SK-N-SH (cell line): Measurements from ENCODE around the gene FBXW9.

Source experiments
- EP300 ChIP-seq, 2 experiments: IDR thresholded peaks; 2 replicates each; pipeline versions ENCODE4 v1.4.0 to v1.6.1; 2012; ENCODE audit warnings: borderline replicate concordance in 1 of 2, low read depth in 1 of 2, low read length in 1 of 2
- SIN3A ChIP-seq: IDR thresholded peaks from 2 replicates; pipeline ENCODE4 v1.6.1; 2012; ENCODE audit warnings: low read depth, mild to moderate bottlenecking, low read length, moderate library complexity, borderline replicate concordance
- SMC3 ChIP-seq: IDR thresholded peaks from 2 replicates; pipeline ENCODE4 v1.6.1; 2012; ENCODE audit warnings: low read depth, low read length, improper control_type of control experiment
- TAF1 ChIP-seq: IDR thresholded peaks from 2 replicates; pipeline ENCODE4 v1.6.1; 2012; ENCODE audit warnings: low read depth, mild to moderate bottlenecking, low read length, moderate library complexity, borderline replicate concordance
- TF ChIP-seq, protein P1 (sequence below): fragments of 200-600 bp; sonication (generic); IDR thresholded peaks from 2 replicates; pipeline ENCODE4 v1.6.1; 2017; ENCODE audit warnings: antibody characterized with exemption, mild to moderate bottlenecking, moderate library complexity
- TF ChIP-seq, protein P2 (sequence below): IDR thresholded peaks from 2 replicates; pipeline ENCODE4 v1.4.0; 2012; ENCODE audit warnings: low read depth

DNA sequence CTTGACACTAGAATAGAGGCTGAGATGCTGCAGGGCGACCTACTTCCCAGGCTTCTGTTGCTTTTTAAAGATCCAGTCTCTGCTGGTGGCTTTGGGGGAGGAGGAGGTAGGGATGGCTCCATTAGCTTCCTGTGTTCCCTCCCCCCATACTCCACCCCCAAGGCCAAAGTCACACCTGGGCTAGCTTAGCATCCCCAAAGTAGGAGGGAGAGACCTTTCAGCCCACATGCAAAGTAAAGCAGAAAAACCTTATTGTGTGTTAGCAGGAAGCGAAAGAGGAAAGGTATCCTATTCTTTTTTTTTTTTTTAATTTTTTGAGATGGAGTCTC, 30.5 kb upstream of the FBXW9 start:
- no peak for TF ChIP-seq SIN3A
- TF ChIP-seq, protein P1, sequence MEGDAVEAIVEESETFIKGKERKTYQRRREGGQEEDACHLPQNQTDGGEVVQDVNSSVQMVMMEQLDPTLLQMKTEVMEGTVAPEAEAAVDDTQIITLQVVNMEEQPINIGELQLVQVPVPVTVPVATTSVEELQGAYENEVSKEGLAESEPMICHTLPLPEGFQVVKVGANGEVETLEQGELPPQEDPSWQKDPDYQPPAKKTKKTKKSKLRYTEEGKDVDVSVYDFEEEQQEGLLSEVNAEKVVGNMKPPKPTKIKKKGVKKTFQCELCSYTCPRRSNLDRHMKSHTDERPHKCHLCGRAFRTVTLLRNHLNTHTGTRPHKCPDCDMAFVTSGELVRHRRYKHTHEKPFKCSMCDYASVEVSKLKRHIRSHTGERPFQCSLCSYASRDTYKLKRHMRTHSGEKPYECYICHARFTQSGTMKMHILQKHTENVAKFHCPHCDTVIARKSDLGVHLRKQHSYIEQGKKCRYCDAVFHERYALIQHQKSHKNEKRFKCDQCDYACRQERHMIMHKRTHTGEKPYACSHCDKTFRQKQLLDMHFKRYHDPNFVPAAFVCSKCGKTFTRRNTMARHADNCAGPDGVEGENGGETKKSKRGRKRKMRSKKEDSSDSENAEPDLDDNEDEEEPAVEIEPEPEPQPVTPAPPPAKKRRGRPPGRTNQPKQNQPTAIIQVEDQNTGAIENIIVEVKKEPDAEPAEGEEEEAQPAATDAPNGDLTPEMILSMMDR = no peak
- TF ChIP-seq, protein P2, sequence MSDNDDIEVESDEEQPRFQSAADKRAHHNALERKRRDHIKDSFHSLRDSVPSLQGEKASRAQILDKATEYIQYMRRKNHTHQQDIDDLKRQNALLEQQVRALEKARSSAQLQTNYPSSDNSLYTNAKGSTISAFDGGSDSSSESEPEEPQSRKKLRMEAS = no peak
- no peak for TF ChIP-seq SMC3
- no peak for TF ChIP-seq EP300 (IDR thresholded peaks at IDR 0.05; ENCODE audit: borderline replicate concordance in 1 of 2, low read depth in 1 of 2, low read length in 1 of 2)
- no peak for TF ChIP-seq TAF1
